GM13976 (cell line): ENCODE measurements around the gene FOXP1.

Experiments used
- DNase-seq: peaks from one replicate; pipeline ENCODE4 v3.0.0; 2012; ENCODE audit warnings: low spot score
- in situ Hi-C: fragments of 300-500 bp; cut with MboI; formaldehyde crosslinking; loops from one replicate; pipeline ENCODE4 v1.12.0; 2022; ENCODE audit warnings: low sequenced_read_pairs, mixed read lengths, inconsistent platforms; ENCODE audit not compliant: unreplicated experiment
- TF ChIP-seq, protein P1 (sequence below): IDR thresholded peaks from 2 replicates; pipeline ENCODE4 v1.5.1; 2012; ENCODE audit warnings: borderline replicate concordance, mild to moderate bottlenecking; ENCODE audit not compliant: insufficient read depth; ENCODE audit errors: extremely low read depth, missing control alignments, control extremely low read depth

The FOXP1 gene

DNA sequence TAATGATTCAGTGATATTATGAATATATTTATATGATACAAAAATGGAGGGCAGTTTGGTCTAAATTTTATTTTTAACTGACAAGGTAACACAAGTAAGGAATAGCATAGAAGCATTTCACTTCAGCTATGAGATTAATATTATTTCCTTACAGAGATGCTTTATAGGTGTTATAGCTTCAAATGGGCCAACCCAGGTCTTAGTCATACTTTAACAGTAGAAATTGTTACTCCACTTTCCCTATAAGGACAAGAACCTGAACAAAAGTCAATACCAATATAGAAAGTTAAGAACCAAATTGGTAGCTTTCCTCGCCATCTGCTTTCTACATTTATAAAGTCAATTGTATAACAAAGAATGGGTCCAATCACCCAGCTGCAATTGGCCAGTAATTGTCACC, 570.6 kb downstream of the FOXP1 start:
- no peak for DNase-seq
- in situ Hi-C loops, result no loop called here
- TF ChIP-seq, protein P1, sequence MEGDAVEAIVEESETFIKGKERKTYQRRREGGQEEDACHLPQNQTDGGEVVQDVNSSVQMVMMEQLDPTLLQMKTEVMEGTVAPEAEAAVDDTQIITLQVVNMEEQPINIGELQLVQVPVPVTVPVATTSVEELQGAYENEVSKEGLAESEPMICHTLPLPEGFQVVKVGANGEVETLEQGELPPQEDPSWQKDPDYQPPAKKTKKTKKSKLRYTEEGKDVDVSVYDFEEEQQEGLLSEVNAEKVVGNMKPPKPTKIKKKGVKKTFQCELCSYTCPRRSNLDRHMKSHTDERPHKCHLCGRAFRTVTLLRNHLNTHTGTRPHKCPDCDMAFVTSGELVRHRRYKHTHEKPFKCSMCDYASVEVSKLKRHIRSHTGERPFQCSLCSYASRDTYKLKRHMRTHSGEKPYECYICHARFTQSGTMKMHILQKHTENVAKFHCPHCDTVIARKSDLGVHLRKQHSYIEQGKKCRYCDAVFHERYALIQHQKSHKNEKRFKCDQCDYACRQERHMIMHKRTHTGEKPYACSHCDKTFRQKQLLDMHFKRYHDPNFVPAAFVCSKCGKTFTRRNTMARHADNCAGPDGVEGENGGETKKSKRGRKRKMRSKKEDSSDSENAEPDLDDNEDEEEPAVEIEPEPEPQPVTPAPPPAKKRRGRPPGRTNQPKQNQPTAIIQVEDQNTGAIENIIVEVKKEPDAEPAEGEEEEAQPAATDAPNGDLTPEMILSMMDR, result no peak

DNA sequence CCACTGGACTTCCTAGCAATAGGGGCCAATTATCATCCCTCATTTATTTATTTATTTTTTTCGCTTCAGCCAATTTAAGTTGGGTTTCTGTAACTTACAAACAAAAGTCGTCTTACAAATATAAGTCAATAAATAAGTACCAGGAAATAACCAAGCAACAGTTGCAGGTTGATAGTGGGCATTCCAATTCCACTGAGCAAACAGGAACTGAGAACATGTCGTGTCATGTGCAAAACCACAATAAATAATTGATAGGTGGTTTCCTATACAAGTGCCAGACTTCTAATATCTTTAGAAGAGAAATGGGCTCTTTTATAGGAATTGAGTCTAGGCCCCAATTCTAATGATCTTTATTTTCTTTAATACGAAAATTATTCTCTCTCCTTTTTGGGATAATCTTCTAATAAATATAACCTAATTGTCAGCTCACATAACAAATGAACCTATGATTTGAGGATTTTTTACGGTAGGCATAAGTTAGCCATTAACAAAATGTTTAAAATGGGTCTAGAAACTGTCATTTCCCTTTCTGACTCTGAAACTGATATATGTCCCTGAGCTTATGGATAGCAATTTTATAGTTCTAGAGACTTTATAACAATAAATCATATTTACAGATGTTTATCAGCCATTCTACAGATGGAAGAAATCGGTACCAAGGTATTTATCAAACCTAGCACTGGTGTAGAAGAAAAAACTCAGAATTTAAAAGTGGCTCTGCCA, 571.8 kb downstream of the FOXP1 start:
- in situ Hi-C loops, result no loop called here
- TF ChIP-seq, protein P1, result no peak
- no peak for DNase-seq

GRCh38 chr3:71010726-71011455, 572.6 kb downstream of the FOXP1 start:
- TF ChIP-seq, protein P1, result no peak
- in situ Hi-C loops, result no loop called here
- peak; percentile 32 for DNase-seq

DNA sequence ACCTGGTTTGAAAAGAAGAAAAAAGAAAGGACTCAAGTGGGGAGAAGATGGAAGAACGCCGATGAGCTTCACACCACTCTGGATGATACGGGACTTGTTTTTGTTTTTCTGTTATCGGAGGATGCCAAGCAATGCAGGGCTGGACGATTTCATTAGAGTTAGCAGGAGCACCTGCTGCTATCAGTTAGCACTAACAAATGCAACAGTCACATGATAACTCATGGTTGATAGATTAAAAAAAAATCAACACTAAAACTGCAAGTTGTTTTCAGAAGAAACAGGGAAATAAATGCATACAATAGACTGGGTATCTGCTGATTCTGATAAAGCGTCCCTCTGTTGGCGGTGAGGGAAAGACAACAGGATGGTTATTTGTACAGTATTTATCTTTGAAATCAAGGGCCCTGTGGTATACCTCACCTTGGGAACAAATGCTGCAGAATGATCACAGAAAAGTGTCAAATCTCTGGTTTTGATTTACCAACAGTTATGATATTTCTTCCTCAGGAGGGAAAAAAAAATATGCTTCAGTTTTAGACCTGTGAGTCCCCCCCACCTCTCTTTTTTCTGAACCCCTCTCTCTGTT, 575.1 kb downstream of the FOXP1 start:
- TF ChIP-seq, protein P1, result no peak
- in situ Hi-C loops, result no loop called here
- no peak for DNase-seq

GRCh38 chr3:71006810-71007785, 576.4 kb downstream of the FOXP1 start:
- TF ChIP-seq, protein P1, result no peak
- DNase-seq, result peak; percentile 16
- in situ Hi-C loops, result no loop called here

DNA sequence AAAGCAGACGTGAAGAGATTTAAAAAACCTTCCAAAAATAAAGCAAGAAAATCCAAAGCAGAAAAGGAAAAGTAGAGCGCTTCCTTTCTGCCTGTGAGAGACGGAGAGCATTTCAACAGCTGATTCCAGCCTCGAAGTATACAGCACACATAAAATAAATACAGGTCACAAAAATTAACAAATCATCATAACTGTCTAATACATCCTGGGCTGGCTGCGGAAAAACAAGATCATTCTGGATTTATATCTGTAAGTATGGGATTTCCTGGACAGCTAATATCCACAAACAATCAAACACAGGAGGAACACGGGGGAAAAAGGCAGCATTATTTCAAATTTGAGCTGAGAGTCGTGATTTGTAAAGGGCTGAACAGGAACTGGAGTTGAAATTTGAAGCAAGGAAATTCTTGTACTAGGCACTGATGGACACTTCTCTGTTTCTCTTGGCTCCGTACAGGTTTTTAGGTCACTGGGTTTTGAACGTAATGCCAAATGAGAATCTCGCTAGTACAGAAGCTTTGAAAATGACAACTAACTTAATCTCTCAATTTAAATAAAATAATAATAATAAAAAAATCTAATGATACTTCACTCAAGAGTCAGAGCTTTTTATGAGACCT, 577.7 kb downstream of the FOXP1 start:
- in situ Hi-C loops, result no loop called here
- DNase-seq, result no peak
- TF ChIP-seq, protein P1, result no peak
